Measurements from ENCODE around the gene GIT2.

The GIT2 gene

GRCh38 chr12:110012137-110012536 is 16.0 kb upstream of the GIT2 start:
- no peak for TF ChIP-seq GATA2 (IDR thresholded peaks at IDR 0.05; ENCODE audit: low read depth, low read length)
- TF ChIP-seq GATA3 (IDR thresholded peaks at IDR 0.05; ENCODE audit: low read depth, low read length) = no peak

GRCh38 chr12:110010853-110011723 is 14.9 kb upstream of the GIT2 start:
- no peak for TF ChIP-seq GATA2 (IDR thresholded peaks at IDR 0.05; ENCODE audit: low read depth, low read length)
- TF ChIP-seq GATA3 (IDR thresholded peaks at IDR 0.05; ENCODE audit: low read depth, low read length) = no peak

GRCh38 chr12:110007881-110008280 is 11.7 kb upstream of the GIT2 start:
- TF ChIP-seq GATA3 (IDR thresholded peaks at IDR 0.05; ENCODE audit: low read depth, low read length) (no peak), GATA2 (IDR thresholded peaks at IDR 0.05; ENCODE audit: low read depth, low read length) (no peak)

- TF ChIP-seq GATA2 (IDR thresholded peaks at IDR 0.05; ENCODE audit: low read depth, low read length) = no peak
- no peak for TF ChIP-seq GATA3 (IDR thresholded peaks at IDR 0.05; ENCODE audit: low read depth, low read length)
Observed at GRCh38 chr12:110006115-110006514, 9.9 kb upstream of the GIT2 start.

GRCh38 chr12:110005319-110005973 is 9.3 kb upstream of the GIT2 start:
- TF ChIP-seq GATA3 (IDR thresholded peaks at IDR 0.05; ENCODE audit: low read depth, low read length) = no peak
- no peak for TF ChIP-seq GATA2 (IDR thresholded peaks at IDR 0.05; ENCODE audit: low read depth, low read length)

- TF ChIP-seq GATA3 (IDR thresholded peaks at IDR 0.05; ENCODE audit: low read depth, low read length) (no peak), GATA2 (IDR thresholded peaks at IDR 0.05; ENCODE audit: low read depth, low read length) (no peak)
Observed at GRCh38 chr12:110004598-110004997, 8.4 kb upstream of the GIT2 start.

- TF ChIP-seq GATA2 (IDR thresholded peaks at IDR 0.05; ENCODE audit: low read depth, low read length) (no peak), GATA3 (IDR thresholded peaks at IDR 0.05; ENCODE audit: low read depth, low read length) (no peak)
Observed at GRCh38 chr12:110002676-110003515, 6.7 kb upstream of the GIT2 start.

GRCh38 chr12:110001596-110001995 is 5.4 kb upstream of the GIT2 start:
- TF ChIP-seq GATA2 (IDR thresholded peaks at IDR 0.05; ENCODE audit: low read depth, low read length) (no peak), GATA3 (IDR thresholded peaks at IDR 0.05; ENCODE audit: low read depth, low read length) (no peak)

GRCh38 chr12:109999983-110000505 is 3.9 kb upstream of the GIT2 start:
- TF ChIP-seq GATA3 (IDR thresholded peaks at IDR 0.05; ENCODE audit: low read depth, low read length) (no peak), GATA2 (IDR thresholded peaks at IDR 0.05; ENCODE audit: low read depth, low read length) (no peak)

- TF ChIP-seq GATA2 (IDR thresholded peaks at IDR 0.05; ENCODE audit: low read depth, low read length) (no peak), GATA3 (IDR thresholded peaks at IDR 0.05; ENCODE audit: low read depth, low read length) (no peak)
Observed at GRCh38 chr12:109999649-109999971, 3.4 kb upstream of the GIT2 start.

GRCh38 chr12:109998904-109999648 is 2.9 kb upstream of the GIT2 start, which contains the start of gene ANKRD13A:
Gene ANKRD13A, plus strand, starts transcription at chr12:109999430. Its CDS starts 259 bp downstream, at chr12:109999689.
- no peak for TF ChIP-seq GATA2 (IDR thresholded peaks at IDR 0.05; ENCODE audit: low read depth, low read length)

GRCh38 chr12:109998241-109998903 is 2.2 kb upstream of the GIT2 start:
- TF ChIP-seq GATA3 (IDR thresholded peaks at IDR 0.05; ENCODE audit: low read depth, low read length) (no peak), GATA2 (IDR thresholded peaks at IDR 0.05; ENCODE audit: low read depth, low read length) (no peak)

- TF ChIP-seq GATA3 (IDR thresholded peaks at IDR 0.05; ENCODE audit: low read depth, low read length) (no peak), GATA2 (IDR thresholded peaks at IDR 0.05; ENCODE audit: low read depth, low read length) (no peak)
Observed at GRCh38 chr12:109997393-109997792, 1.2 kb upstream of the GIT2 start.
